ENCODE data around the gene FGF23.

- TF ChIP-seq, protein P1, sequence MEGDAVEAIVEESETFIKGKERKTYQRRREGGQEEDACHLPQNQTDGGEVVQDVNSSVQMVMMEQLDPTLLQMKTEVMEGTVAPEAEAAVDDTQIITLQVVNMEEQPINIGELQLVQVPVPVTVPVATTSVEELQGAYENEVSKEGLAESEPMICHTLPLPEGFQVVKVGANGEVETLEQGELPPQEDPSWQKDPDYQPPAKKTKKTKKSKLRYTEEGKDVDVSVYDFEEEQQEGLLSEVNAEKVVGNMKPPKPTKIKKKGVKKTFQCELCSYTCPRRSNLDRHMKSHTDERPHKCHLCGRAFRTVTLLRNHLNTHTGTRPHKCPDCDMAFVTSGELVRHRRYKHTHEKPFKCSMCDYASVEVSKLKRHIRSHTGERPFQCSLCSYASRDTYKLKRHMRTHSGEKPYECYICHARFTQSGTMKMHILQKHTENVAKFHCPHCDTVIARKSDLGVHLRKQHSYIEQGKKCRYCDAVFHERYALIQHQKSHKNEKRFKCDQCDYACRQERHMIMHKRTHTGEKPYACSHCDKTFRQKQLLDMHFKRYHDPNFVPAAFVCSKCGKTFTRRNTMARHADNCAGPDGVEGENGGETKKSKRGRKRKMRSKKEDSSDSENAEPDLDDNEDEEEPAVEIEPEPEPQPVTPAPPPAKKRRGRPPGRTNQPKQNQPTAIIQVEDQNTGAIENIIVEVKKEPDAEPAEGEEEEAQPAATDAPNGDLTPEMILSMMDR (conservative IDR thresholded peaks at IDR 0.05; ENCODE audit: low read depth, low read length), result no peak
- TF ChIP-seq POLR2A (IDR thresholded peaks at IDR 0.05; ENCODE audit: low read depth, low read length) (no peak), RFX5 (IDR thresholded peaks at IDR 0.05; ENCODE audit: low read depth, low read length) (no peak)
Measured at GRCh38 chr12:4422985-4423384, 43.5 kb upstream of the FGF23 start.

Data from IMR-90 (cell line).